K562 (cell line): ENCODE results near the gene SUPT3H. TPM values are rescaled to one million over a fixed set of nuclear protein-coding genes. Genes with fewer than 3 reads are reported as not detected.

Experiments
- ATAC-seq: fragments of 200-7000 bp; cut with Tn5 transposase; 3 replicates; pipeline ENCODE4 v1.9.1; 2020; ENCODE audit warnings: moderate library complexity
- BruUV-seq: library from RNA; stranded (reverse); fragments of 400-500 nt; replicated peaks from 2 replicates; lab custom pipeline; 2021; lab: Mats Ljungman, UMichigan
- CTCF ChIA-PET: fragments of 300-600 bp; formaldehyde crosslinking; extraction: SDS; loops from one replicate; lab custom pipeline; 2021; ENCODE audit warnings: low intra/inter-chr PET ratio; lab: Yijun Ruan, JAX
- POLR2A ChIA-PET: fragments of 300-600, 350-650 bp; sonication (Branson Sonifier 250); formaldehyde crosslinking; extraction: SDS; loops from one replicate; lab custom pipeline; 2021; ENCODE audit warnings: antibody characterized with exemption, inconsistent platforms; lab: Yijun Ruan, JAX
- DNase-seq, 4 experiments: peaks; one replicate each; pipeline versions ENCODE4 v3.0.0 to v3.0.0-alpha.2; 2011 to 2018; ENCODE audit warnings: low spot score in 3 of 4, mixed read lengths in 3 of 4; ENCODE audit errors: extremely low read depth in 1 of 4
- FAIRE-seq: peaks from 2 replicates; lab custom pipeline; 2011; peaks lifted over from hg19 to GRCh38; lab: Jason Lieb, UNC
- H2AFZ ChIP-seq: 2 replicates; pipeline ENCODE4 v1.6.0; 2011; ENCODE audit warnings: low read depth, low read length, control low read depth, inconsistent platforms
- H3K27ac ChIP-seq: fragments of 200-600 bp; 3 replicates; pipeline ENCODE4 v1.8.0; 2011; ENCODE audit warnings: low read depth, mild to moderate bottlenecking, control low read depth, inconsistent platforms, low read length, moderate library complexity, mixed read lengths; ENCODE audit errors: extremely low read depth
- H3K27me3 ChIP-seq, 2 experiments: fragments of 300-600 bp in 1 of 2; 2 replicates in 1 of 2; 3 replicates in 1 of 2; pipeline versions ENCODE4 v1.6.0 to v1.8.0; 2011; ENCODE audit warnings: inconsistent platforms in 2 of 2, low read length in 2 of 2, mild to moderate bottlenecking in 1 of 2, mixed read lengths in 1 of 2, moderate library complexity in 1 of 2; ENCODE audit not compliant: control insufficient read depth in 2 of 2, insufficient read depth in 2 of 2
- H3K36me3 ChIP-seq: fragments of 300-600 bp; 3 replicates; pipeline ENCODE4 v1.8.0; 2011; ENCODE audit warnings: mild to moderate bottlenecking, low read length, inconsistent platforms; ENCODE audit not compliant: control insufficient read depth, insufficient read depth
- H3K4me1 ChIP-seq, 2 experiments: fragments of 200-600 bp in 1 of 2; replicated peaks in 1 of 2; 2 replicates in 1 of 2; 3 replicates in 1 of 2; pipeline versions ENCODE4 v1.5.1 to v1.8.0; 2011; ENCODE audit warnings: inconsistent platforms in 2 of 2, low read length in 2 of 2, mild to moderate bottlenecking in 1 of 2, mixed read lengths in 1 of 2, moderate library complexity in 1 of 2; ENCODE audit not compliant: control insufficient read depth in 2 of 2, insufficient read depth in 2 of 2
- H3K4me2 ChIP-seq: 2 replicates; pipeline ENCODE4 v1.6.1; 2011; ENCODE audit warnings: low read length, control low read depth, inconsistent platforms, mixed read lengths; ENCODE audit not compliant: insufficient read depth
- H3K4me3 ChIP-seq: fragments of 200-600 bp; sonication (generic), shearing (Covaris generic); 2 replicates; pipeline ENCODE4 v1.5.1; 2016; ENCODE audit warnings: control low read depth, inconsistent platforms
- H3K79me2 ChIP-seq: fragments of 200-600 bp; 3 replicates; pipeline ENCODE4 v1.8.0; 2011; ENCODE audit warnings: low read length, inconsistent platforms; ENCODE audit not compliant: control insufficient read depth, insufficient read depth
- H3K9ac ChIP-seq, 2 experiments: 2 replicates each; pipeline versions ENCODE4 v1.6.0 to v1.6.1; 2011; ENCODE audit warnings: low read depth in 2 of 2, low read length in 2 of 2, control low read depth in 1 of 2, inconsistent platforms in 1 of 2, mild to moderate bottlenecking in 1 of 2, mixed read lengths in 1 of 2; ENCODE audit not compliant: insufficient read depth in 1 of 2
- H3K9me1 ChIP-seq: one replicate; pipeline ENCODE4 v1.6.0; 2011; ENCODE audit warnings: inconsistent platforms, mild to moderate bottlenecking, low read length, moderate library complexity; ENCODE audit not compliant: control insufficient read depth, insufficient read depth
- H3K9me3 ChIP-seq: replicated peaks from 2 replicates; pipeline ENCODE4 v1.5.1; 2011; ENCODE audit warnings: low read depth, low read length, inconsistent platforms; ENCODE audit not compliant: control insufficient read depth, insufficient read depth
- H4K20me1 ChIP-seq: replicated peaks from 2 replicates; pipeline ENCODE4 v1.6.1; 2011; ENCODE audit warnings: low read length, inconsistent platforms, mixed read lengths; ENCODE audit not compliant: control insufficient read depth, insufficient read depth
- CHD1 ChIP-seq: fragments of 200-600 bp; sonication (generic); IDR thresholded peaks from one replicate; pipeline ENCODE4 v1.6.1; 2012; ENCODE audit warnings: mild to moderate bottlenecking, moderate library complexity, low read length, inconsistent platforms
- EP400 ChIP-seq: fragments of 450-650 bp; IDR thresholded peaks from 2 replicates; pipeline ENCODE4 v1.6.1; 2017; ENCODE audit warnings: antibody characterized with exemption, mild to moderate bottlenecking, moderate library complexity
- FOS ChIP-seq: IDR thresholded peaks from 3 replicates; pipeline ENCODE4 v1.6.1; 2011; ENCODE audit not compliant: insufficient read length; ENCODE audit errors: extremely low read depth
- FOXP1 ChIP-seq: sonication (generic); formaldehyde crosslinking; IDR thresholded peaks from 2 replicates; pipeline ENCODE4 v1.8.0; 2022; ENCODE audit warnings: mild to moderate bottlenecking, missing genetic modification reagents
- HDAC3 ChIP-seq: fragments of 450-650 bp; IDR thresholded peaks from 2 replicates; pipeline ENCODE4 v1.6.1; 2018; ENCODE audit warnings: borderline replicate concordance, mild to moderate bottlenecking, moderate library complexity; ENCODE audit not compliant: partially characterized antibody
- IRF2 ChIP-seq: sonication (generic); formaldehyde crosslinking; IDR thresholded peaks from 2 replicates; pipeline ENCODE4 v1.8.1; 2022; ENCODE audit warnings: mild to moderate bottlenecking, missing genetic modification reagents
- MEF2A ChIP-seq: IDR thresholded peaks from 2 replicates; pipeline ENCODE4 v1.6.1; 2011; ENCODE audit warnings: low read depth, mild to moderate bottlenecking, low read length, moderate library complexity; ENCODE audit not compliant: control insufficient read depth
- MTA2 ChIP-seq: fragments of 450-650 bp; IDR thresholded peaks from 2 replicates; pipeline ENCODE4 v1.6.1; 2016; ENCODE audit warnings: low read depth
- MXI1 ChIP-seq: IDR thresholded peaks from 2 replicates; pipeline ENCODE4 v1.6.1; 2011; ENCODE audit warnings: low read depth, mild to moderate bottlenecking, improper control_type of control experiment, low read length
- PHB ChIP-seq: fragments of 250-450 bp; sonication (Bioruptor Pico); IDR thresholded peaks from 2 replicates; pipeline ENCODE4 v1.5.0; 2021
- PML ChIP-seq: IDR thresholded peaks from 2 replicates; pipeline ENCODE4 v1.6.1; 2012; ENCODE audit warnings: low read length, inconsistent platforms
- PRPF4 ChIP-seq: fragments of 200-400 bp; formaldehyde crosslinking; IDR thresholded peaks from one replicate; pipeline ENCODE4 v1.6.1; 2017; ENCODE audit warnings: low read length, low read depth, mild to moderate bottlenecking; ENCODE audit not compliant: insufficient read depth, poor library complexity, severe bottlenecking
- RAD51 ChIP-seq: fragments of 450-650 bp; IDR thresholded peaks from 2 replicates; pipeline ENCODE4 v1.7.1; 2016; ENCODE audit warnings: low read depth, mild to moderate bottlenecking, borderline replicate concordance
- SRSF3 ChIP-seq: fragments of 200-400 bp; formaldehyde crosslinking; IDR thresholded peaks from 2 replicates; pipeline ENCODE4 v1.6.1; 2016; ENCODE audit warnings: mild to moderate bottlenecking, low read length, moderate library complexity; ENCODE audit not compliant: insufficient read depth
- ZC3H8 ChIP-seq: fragments of 450-650 bp; IDR thresholded peaks from 2 replicates; pipeline ENCODE4 v1.6.1; 2017
- ZKSCAN3 ChIP-seq: fragments of 250-450 bp; sonication (Bioruptor Pico); IDR thresholded peaks from 2 replicates; pipeline ENCODE4 v1.4.0; 2020
- ZNF140 ChIP-seq: fragments of 250-450 bp; sonication (Bioruptor Pico); IDR thresholded peaks from 2 replicates; pipeline ENCODE4 v1.8.0; 2021; ENCODE audit warnings: moderate library complexity, mild to moderate bottlenecking, inconsistent platforms
- ZNF143 ChIP-seq: sonication (generic); formaldehyde crosslinking; IDR thresholded peaks from 2 replicates; pipeline ENCODE4 v1.9.0; 2022; ENCODE audit warnings: mild to moderate bottlenecking, missing genetic modification reagents
- ZNF184 ChIP-seq: sonication (generic); formaldehyde crosslinking; IDR thresholded peaks from 2 replicates; pipeline ENCODE4 v1.5.0; 2020; ENCODE audit warnings: missing genetic modification reagents
- ZNF507 ChIP-seq: conservative IDR thresholded peaks from 2 replicates; pipeline ENCODE4 v1.6.1; 2017; ENCODE audit warnings: missing genetic modification characterization, missing compliant biosample characterization
- ZNF668 ChIP-seq: fragments of 250-450 bp; sonication (Bioruptor Pico); IDR thresholded peaks from 2 replicates; pipeline ENCODE4 v1.8.0; 2022; ENCODE audit warnings: mild to moderate bottlenecking, inconsistent platforms
- WGBS: fragments of 100-300 bp; shearing (Covaris generic); methylation state at CpG from one replicate; pipeline ENCODE4 v1.1.6; 2016; ENCODE audit warnings: low coverage, mixed read lengths; ENCODE audit not compliant: insufficient coverage; ENCODE audit errors: missing lambda C conversion rate; 5-methylcytosine and 5-hydroxymethylcytosine counted together
- in situ Hi-C: fragments of 300-500 bp; cut with MboI; formaldehyde crosslinking; loops from 4 replicates; pipeline ENCODE4 v1.15.0; 2018; ENCODE audit warnings: inconsistent platforms, mixed read lengths
- intact Hi-C: fragments of 100-400 bp; cut with micrococcal nuclease; formaldehyde crosslinking; loops from 2 replicates; pipeline ENCODE4 v1.14.2; 2022
- polyA plus RNA-seq, 8 experiments: library from polyadenylated mRNA; depleted of rRNA in 4 of 8; stranded (reverse) in 5 of 8; unstranded in 3 of 8; fragments of >200 nt; fragmentation: Nextera tagmentation in 2 of 8; fragmentation: Illumina TruSeq in 1 of 8; extraction: Ambion mirVana in 2 of 8; extraction: Trizol in 1 of 8; gene quantifications; 2 replicates each; pipeline versions ENCODE4 v1.2.1 to v1.2.3, GENCODE V29; 2011 to 2014; ENCODE audit warnings: inconsistent platforms in 1 of 8, missing spikeins in 1 of 8
- total RNA-seq, 7 experiments: library from RNA; depleted of rRNA in 6 of 7; stranded (reverse); fragments of >200 nt in 6 of 7; fragmentation: Illumina TruSeq in 2 of 7; extraction: Trizol in 2 of 7; gene quantifications; 2 replicates each; pipeline versions ENCODE4 v1.2.1 to v1.2.3, GENCODE V29; 2011 to 2021; ENCODE audit warnings: low replicate concordance in 1 of 7
- TF ChIP-seq, protein P1 (sequence below), 2 experiments: fragments of 450-650 bp in 1 of 2; sonication (generic) in 1 of 2; formaldehyde crosslinking in 1 of 2; IDR thresholded peaks in 1 of 2; conservative IDR thresholded peaks in 1 of 2; 2 replicates each; pipeline versions ENCODE4 v1.6.1 to v1.8.1; 2016 to 2023; ENCODE audit warnings: mild to moderate bottlenecking in 2 of 2, moderate library complexity in 2 of 2, inconsistent platforms in 1 of 2, missing genetic modification reagents in 1 of 2
- TF ChIP-seq, protein P2 (sequence below): IDR thresholded peaks from 2 replicates; pipeline ENCODE4 v1.6.1; 2016; ENCODE audit warnings: missing genetic modification characterization, missing compliant biosample characterization

The SUPT3H gene
- total and polyA plus RNA-seq, 9 of the 15 experiments (the other 6 are each of a cell fraction or from before 2014, with no cell fraction given): 7.2 to 16.3 (median 11.9) TPM

DNA sequence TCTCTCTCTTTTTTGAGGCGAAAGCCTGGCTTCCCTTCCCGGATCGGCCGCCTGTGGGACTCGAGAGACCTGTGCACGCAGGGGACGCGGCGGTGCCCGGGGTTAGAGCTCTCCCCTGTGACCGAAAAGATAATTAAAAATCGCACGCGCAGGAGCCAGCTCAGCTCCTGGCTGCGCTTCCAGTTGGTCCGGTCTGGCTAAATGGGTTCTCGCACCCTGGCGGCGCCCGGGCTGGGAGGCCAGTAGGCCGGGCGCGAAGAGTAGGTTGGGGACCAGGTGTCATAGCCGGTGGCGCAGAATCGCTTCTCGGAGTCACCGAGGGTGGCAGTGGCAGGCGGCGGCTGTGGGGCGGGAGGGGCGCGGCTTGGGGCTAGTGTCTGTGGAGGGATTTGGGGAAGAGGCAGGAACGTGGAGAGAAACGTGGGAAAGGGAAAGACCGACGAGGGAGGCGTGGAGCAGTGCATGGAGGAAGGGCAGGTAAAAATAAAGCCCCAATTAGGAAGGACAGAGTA lies 41.9 kb upstream of the SUPT3H start:
- no peaks in the 10 kb centered on the region for H3K9me3 ChIP-seq
- WGBS: 20% methylated on average over 33 of the region's 38 CpGs
- peaks cover 0 to 41% of the 10 kb centered on the region in 2 experiments; a peak in 4 of 5 replicates for H3K4me1 ChIP-seq
- no peak overlapping the region for H3K27ac ChIP-seq
- H3K9ac ChIP-seq: peak overlapping the region in 1 of 2 experiments; percentile 77; a peak in 2 of 4 replicates
- H3K4me2 ChIP-seq: peak overlapping the region; percentile 9; the same call in 1 of the 2 replicates
- 0 out of 2 replicates have a peak overlapping the region, but pooled peaks have one; percentile 5 for H3K4me3 ChIP-seq
- H3K79me2 ChIP-seq: no peaks in the 10 kb centered on the region
- in situ Hi-C loops (loop anchor here (10.0 kb wide), 1 partner anchor 755 kb away; no protein-coding TSS in a partner anchor), intact Hi-C loops (loop anchor here (2.0 to 5.0 kb wide), 6 partner anchors 42 to 765 kb away; partner anchors contain the start of gene SUPT3H)
- H4K20me1 ChIP-seq: no peaks in the 10 kb centered on the region
- no TSS peak for BruUV-seq
- peaks cover 9 to 22% of the 10 kb centered on the region in 2 experiments; a peak in 4 of 5 replicates for H3K27me3 ChIP-seq
- H3K36me3 ChIP-seq: no peaks in the 10 kb centered on the region
- DNase-seq: peak in 3 of 4 experiments; percentile 26 to 70 (median 62)
- POLR2A ChIA-PET: interaction anchor here (0.6 to 0.8 kb wide), 2 partner anchors 106 to 627 kb away, joined by 3 read pairs; no protein-coding TSS in a partner anchor
- peak; percentile 77 for FAIRE-seq
- H3K9me1 ChIP-seq: no peaks in the 10 kb centered on the region
- peak; percentile 87 for ATAC-seq
- CTCF ChIA-PET: interaction anchor here (0.6 to 2.4 kb wide), 2 partner anchors 28 to 764 kb away, joined by 3 to 12 read pairs; no protein-coding TSS in a partner anchor
- peak overlapping the region; percentile 11; the same call in 1 of the 2 replicates for H2AFZ ChIP-seq
- TF ChIP-seq PHB (CRISPR knock-in tag): no peak
- no peak for TF ChIP-seq CHD1
- no peak for TF ChIP-seq HDAC3
- TF ChIP-seq PRPF4: no peak
- no peak for TF ChIP-seq ZNF184 (CRISPR knock-in tag)
- TF ChIP-seq PML: no peak
- no peak for TF ChIP-seq MEF2A
- no peak for TF ChIP-seq RAD51
- no peak for TF ChIP-seq FOXP1 (CRISPR knock-in tag)
- TF ChIP-seq, protein P1, sequence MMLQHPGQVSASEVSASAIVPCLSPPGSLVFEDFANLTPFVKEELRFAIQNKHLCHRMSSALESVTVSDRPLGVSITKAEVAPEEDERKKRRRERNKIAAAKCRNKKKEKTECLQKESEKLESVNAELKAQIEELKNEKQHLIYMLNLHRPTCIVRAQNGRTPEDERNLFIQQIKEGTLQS (IDR thresholded peaks at IDR 0.05): no peak
- TF ChIP-seq, protein P1 (CRISPR knock-in tag; conservative IDR thresholded peaks at IDR 0.05): no peak
- TF ChIP-seq IRF2: no peak
- TF ChIP-seq ZNF143 (CRISPR knock-in tag): no peak
- TF ChIP-seq ZNF140 (CRISPR knock-in tag): no peak
- TF ChIP-seq MXI1: no peak
- TF ChIP-seq ZNF507 (tag): no peak
- TF ChIP-seq, protein P2, sequence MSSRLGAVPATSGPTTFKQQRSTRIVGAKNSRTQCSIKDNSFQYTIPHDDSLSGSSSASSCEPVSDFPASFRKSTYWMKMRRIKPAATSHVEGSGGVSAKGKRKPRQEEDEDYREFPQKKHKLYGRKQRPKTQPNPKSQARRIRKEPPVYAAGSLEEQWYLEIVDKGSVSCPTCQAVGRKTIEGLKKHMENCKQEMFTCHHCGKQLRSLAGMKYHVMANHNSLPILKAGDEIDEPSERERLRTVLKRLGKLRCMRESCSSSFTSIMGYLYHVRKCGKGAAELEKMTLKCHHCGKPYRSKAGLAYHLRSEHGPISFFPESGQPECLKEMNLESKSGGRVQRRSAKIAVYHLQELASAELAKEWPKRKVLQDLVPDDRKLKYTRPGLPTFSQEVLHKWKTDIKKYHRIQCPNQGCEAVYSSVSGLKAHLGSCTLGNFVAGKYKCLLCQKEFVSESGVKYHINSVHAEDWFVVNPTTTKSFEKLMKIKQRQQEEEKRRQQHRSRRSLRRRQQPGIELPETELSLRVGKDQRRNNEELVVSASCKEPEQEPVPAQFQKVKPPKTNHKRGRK (tag): peak; percentile 68
- no peak for TF ChIP-seq ZC3H8
- TF ChIP-seq EP400: no peak
- no peak for TF ChIP-seq MTA2
- TF ChIP-seq FOS: no peak
- no peak for TF ChIP-seq ZKSCAN3 (CRISPR knock-in tag)
- TF ChIP-seq ZNF668 (CRISPR knock-in tag): no peak
- no peak for TF ChIP-seq SRSF3
